Measurements from ENCODE around the gene PHTF2.
"Not testable (repeated sequence)": the region's sequence is repeated elsewhere in the genome, so short reads cannot be mapped to it uniquely, and the experiment has no call there.

Gene PHTF2

GRCh38 chr7:77798394-77799077, at the start of gene PHTF2, which contains the start of gene TMEM60:
TSS of gene PHTF2 (plus strand) at chr7:77798773.
TSS of gene TMEM60 (minus strand) at chr7:77798434. CDS start at chr7:77794373, 4,061 bp downstream.
- peak; percentile 100 for DNase-seq

GRCh38 chr7:77752016-77752415, 46.6 kb upstream of the PHTF2 start:
- no peak for DNase-seq

GRCh38 chr7:77753173-77753572, 45.4 kb upstream of the PHTF2 start:
- DNase-seq = no peak

- no peak for DNase-seq
Measured at GRCh38 chr7:77757589-77757988, 41.0 kb upstream of the PHTF2 start.

GRCh38 chr7:77759294-77759889, 39.2 kb upstream of the PHTF2 start:
- peak; percentile 53 for DNase-seq

- DNase-seq = no peak
Measured at GRCh38 chr7:77760809-77761453, 37.6 kb upstream of the PHTF2 start.

GRCh38 chr7:77765481-77765880, 33.1 kb upstream of the PHTF2 start:
- no peak for DNase-seq

- no peak for DNase-seq
Measured at GRCh38 chr7:77765906-77766800, 32.4 kb upstream of the PHTF2 start.

GRCh38 chr7:77766801-77767605, 31.6 kb upstream of the PHTF2 start:
- DNase-seq = no peak

- DNase-seq = no peak
Measured at GRCh38 chr7:77770316-77770715, 28.3 kb upstream of the PHTF2 start.

- DNase-seq = no peak
Measured at GRCh38 chr7:77771901-77772300, 26.7 kb upstream of the PHTF2 start.

- DNase-seq = no peak
Measured at GRCh38 chr7:77778535-77778934, 20.0 kb upstream of the PHTF2 start.

- no peak for DNase-seq
Measured at GRCh38 chr7:77782383-77782782, 16.2 kb upstream of the PHTF2 start.

- DNase-seq = no peak
Measured at GRCh38 chr7:77783111-77783510, 15.5 kb upstream of the PHTF2 start.

GRCh38 chr7:77783545-77783944, 15.0 kb upstream of the PHTF2 start:
- no peak for DNase-seq

GRCh38 chr7:77784426-77784825, 14.1 kb upstream of the PHTF2 start:
- not testable (repeated sequence) for DNase-seq

GRCh38 chr7:77786018-77786417, 12.6 kb upstream of the PHTF2 start:
- DNase-seq = no peak

- no peak for DNase-seq
Measured at GRCh38 chr7:77786741-77787140, 11.8 kb upstream of the PHTF2 start.

GRCh38 chr7:77788327-77788902, 10.2 kb upstream of the PHTF2 start:
- no peak for DNase-seq

GRCh38 chr7:77791336-77791735, 7.2 kb upstream of the PHTF2 start:
- DNase-seq = no peak

GRCh38 chr7:77791956-77792355, 6.6 kb upstream of the PHTF2 start:
- DNase-seq = no peak

GRCh38 chr7:77794000-77794399, 4.6 kb upstream of the PHTF2 start:
- DNase-seq = no peak

Data from NCI-H526 treated with DMSO at 0.1 percent for 48 hours (cell line).